Astrocyte (in vitro differentiated cells and primary cell): ENCODE data around the gene CCL28. TPM values are rescaled to one million over a fixed set of nuclear protein-coding genes. Genes with fewer than 3 reads are reported as not detected.
A peak's percentile ranks its signal among the peaks of the same experiment; 100 is the strongest.

Source experiments
- DNase-seq: peaks from one replicate; pipeline ENCODE4 v3.0.0-alpha.2; 2010; ENCODE audit warnings: low read depth
- FAIRE-seq: peaks from 2 replicates; lab custom pipeline; 2011; peaks lifted over from hg19 to GRCh38; lab: Jason Lieb, UNC
- H2AFZ ChIP-seq: 2 replicates; pipeline ENCODE4 v1.6.0; 2012; ENCODE audit warnings: low read depth, low read length, inconsistent platforms
- H3K27ac ChIP-seq: 2 replicates; pipeline ENCODE4 v1.5.1; 2011; ENCODE audit warnings: low read depth, low read length, inconsistent platforms
- H3K27me3 ChIP-seq: 2 replicates; pipeline ENCODE4 v1.6.0; 2011; ENCODE audit warnings: low read length, inconsistent platforms; ENCODE audit not compliant: insufficient read depth
- H3K36me3 ChIP-seq: 2 replicates; pipeline ENCODE4 v1.5.1; 2011; ENCODE audit warnings: low read length, inconsistent platforms; ENCODE audit not compliant: insufficient read depth
- H3K4me1 ChIP-seq: 2 replicates; pipeline ENCODE4 v1.5.1; 2011; ENCODE audit warnings: low read length, inconsistent platforms; ENCODE audit not compliant: insufficient read depth
- H3K4me2 ChIP-seq: 2 replicates; pipeline ENCODE4 v1.6.0; 2012; ENCODE audit warnings: low read length, inconsistent platforms
- H3K4me3 ChIP-seq: 2 replicates; pipeline ENCODE4 v1.5.1; 2011; ENCODE audit warnings: low read depth, mild to moderate bottlenecking, low read length, inconsistent platforms; ENCODE audit not compliant: insufficient read depth
- H3K79me2 ChIP-seq: 2 replicates; pipeline ENCODE4 v1.6.0; 2012; ENCODE audit warnings: mild to moderate bottlenecking, low read length, inconsistent platforms; ENCODE audit not compliant: insufficient read depth
- H3K9ac ChIP-seq: 2 replicates; pipeline ENCODE4 v1.6.0; 2012; ENCODE audit warnings: mild to moderate bottlenecking, low read length, inconsistent platforms
- H3K9me3 ChIP-seq: 2 replicates; pipeline ENCODE4 v1.5.1; 2012; ENCODE audit warnings: low read depth, mild to moderate bottlenecking, low read length, inconsistent platforms; ENCODE audit not compliant: insufficient read depth
- H4K20me1 ChIP-seq: 2 replicates; pipeline ENCODE4 v1.6.0; 2012; ENCODE audit warnings: low read length, inconsistent platforms; ENCODE audit not compliant: insufficient read depth
- H3K27ac Mint-ChIP-seq: one replicate; pipeline ENCODE4 v1.8.0; 2021; ENCODE audit warnings: mild to moderate bottlenecking, mixed read lengths; ENCODE audit not compliant: unreplicated experiment
- H3K27me3 Mint-ChIP-seq: one replicate; pipeline ENCODE4 v1.8.0; 2021; ENCODE audit warnings: low read depth, mixed read lengths; ENCODE audit not compliant: unreplicated experiment
- H3K36me3 Mint-ChIP-seq: one replicate; pipeline ENCODE4 v1.8.0; 2021; ENCODE audit warnings: low read depth, mixed read lengths; ENCODE audit not compliant: unreplicated experiment
- H3K4me1 Mint-ChIP-seq: one replicate; pipeline ENCODE4 v1.8.0; 2021; ENCODE audit warnings: low read depth, mixed read lengths; ENCODE audit not compliant: unreplicated experiment
- H3K4me3 Mint-ChIP-seq: one replicate; pipeline ENCODE4 v1.8.0; 2021; ENCODE audit warnings: mild to moderate bottlenecking, moderate library complexity, mixed read lengths; ENCODE audit not compliant: unreplicated experiment
- H3K9me3 Mint-ChIP-seq: one replicate; pipeline ENCODE4 v1.8.0; 2021; ENCODE audit warnings: mild to moderate bottlenecking, mixed read lengths; ENCODE audit not compliant: unreplicated experiment
- CTCF ChIP-seq: IDR thresholded peaks from 2 replicates; pipeline ENCODE4 v1.5.1; 2011; ENCODE audit warnings: low read depth, mild to moderate bottlenecking, inconsistent platforms, low read length, moderate library complexity; ENCODE audit not compliant: insufficient read depth
- EZH2 ChIP-seq: IDR thresholded peaks from 2 replicates; pipeline ENCODE4 v1.6.1; 2012; ENCODE audit warnings: mild to moderate bottlenecking, low read length, inconsistent platforms; ENCODE audit not compliant: insufficient read depth
- total RNA-seq: library from RNA; stranded (reverse); gene quantifications from 2 replicates; pipeline ENCODE4 v1.2.1, GENCODE V29; 2021

The CCL28 gene
- total RNA-seq, 1 donor from 2014 or later: 0.16 TPM

GRCh38 chr5:43389679-43390329 lies 22.4 kb downstream of the CCL28 start:
- Histone ChIP-seq H4K20me1 (no peaks in the 10 kb centered on the region), H2AFZ (no peak overlapping the region), H3K27ac (no peak overlapping the region), H3K4me2 (no peak overlapping the region), H3K9me3 (no peaks in the 10 kb centered on the region), H3K79me2 (no peaks in the 10 kb centered on the region), H3K27me3 (no peaks in the 10 kb centered on the region), H3K9ac (no peak overlapping the region), H3K4me1 (no peaks in the 10 kb centered on the region), H3K4me3 (no peak overlapping the region), H3K36me3 (no peaks in the 10 kb centered on the region)
- TF ChIP-seq EZH2 (no peak), CTCF (peak; percentile 99)
- Mint-ChIP-seq H3K27me3 (no peaks in the 10 kb centered on the region), H3K9me3 (no peaks in the 10 kb centered on the region), H3K4me3 (no peak overlapping the region), H3K4me1 (no peaks in the 10 kb centered on the region), H3K27ac (no peak overlapping the region), H3K36me3 (no peaks in the 10 kb centered on the region)
- DNase-seq: peak; percentile 76
- peak; percentile 73 for FAIRE-seq

- Histone ChIP-seq H3K27me3 (no peaks in the 10 kb centered on the region), H3K9ac (no peak overlapping the region), H3K4me1 (no peaks in the 10 kb centered on the region), H2AFZ (no peak overlapping the region), H3K9me3 (no peaks in the 10 kb centered on the region), H3K36me3 (no peaks in the 10 kb centered on the region), H3K4me2 (no peak overlapping the region), H4K20me1 (no peaks in the 10 kb centered on the region), H3K79me2 (no peaks in the 10 kb centered on the region), H3K4me3 (no peak overlapping the region), H3K27ac (no peak overlapping the region)
- no peak for DNase-seq
- Mint-ChIP-seq H3K4me1 (no peaks in the 10 kb centered on the region), H3K27me3 (no peaks in the 10 kb centered on the region), H3K4me3 (no peak overlapping the region), H3K9me3 (no peaks in the 10 kb centered on the region), H3K36me3 (no peaks in the 10 kb centered on the region), H3K27ac (no peak overlapping the region)
- TF ChIP-seq CTCF: no peak
- no peak for TF ChIP-seq EZH2
- no peak for FAIRE-seq
Measured at GRCh38 chr5:43386960-43387362, 25.2 kb downstream of the CCL28 start.

GRCh38 chr5:43376496-43377140 lies 35.6 kb downstream of the CCL28 start:
- H3K27ac Mint-ChIP-seq: no peak overlapping the region

More at GRCh38 chr5:43376496-43377140, 35.6 kb downstream of the CCL28 start:
- Mint-ChIP-seq H3K36me3 (no peaks in the 10 kb centered on the region), H3K9me3 (no peaks in the 10 kb centered on the region), H3K4me3 (no peak overlapping the region), H3K27me3 (no peaks in the 10 kb centered on the region), H3K4me1 (peaks cover 2% of the 10 kb centered on the region)
- Histone ChIP-seq H3K9me3 (no peaks in the 10 kb centered on the region), H3K27ac (no peak overlapping the region), H4K20me1 (no peaks in the 10 kb centered on the region), H3K4me1 (no peaks in the 10 kb centered on the region), H2AFZ (no peak overlapping the region), H3K4me2 (no peak overlapping the region), H3K4me3 (no peak overlapping the region), H3K9ac (no peak overlapping the region), H3K36me3 (no peaks in the 10 kb centered on the region), H3K79me2 (no peaks in the 10 kb centered on the region), H3K27me3 (no peaks in the 10 kb centered on the region)
- FAIRE-seq: no peak
- no peak for DNase-seq
- TF ChIP-seq EZH2: no peak
- TF ChIP-seq CTCF: no peak
